ENCODE results near the gene ADAM19.

DNA sequence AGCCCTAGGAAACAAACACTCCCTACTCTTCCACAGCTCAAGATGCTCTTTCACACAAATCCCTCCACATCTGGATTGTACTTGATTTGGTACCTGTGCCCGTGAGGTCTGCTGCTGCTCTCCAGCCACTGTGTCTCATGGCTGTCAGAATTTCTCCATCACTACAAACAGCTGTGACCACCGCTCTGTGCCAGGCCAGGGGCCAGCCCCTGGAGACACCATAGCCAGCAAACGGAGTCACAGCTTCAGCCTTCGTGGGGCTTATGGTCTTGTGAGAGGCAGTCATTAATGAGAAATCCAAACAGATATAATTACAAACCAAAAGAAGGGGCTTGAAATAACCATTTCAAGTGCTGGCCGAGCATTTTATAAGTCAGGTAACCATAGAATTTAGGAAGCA, 43.6 kb downstream of the ADAM19 start:
- TF ChIP-seq, protein P1, sequence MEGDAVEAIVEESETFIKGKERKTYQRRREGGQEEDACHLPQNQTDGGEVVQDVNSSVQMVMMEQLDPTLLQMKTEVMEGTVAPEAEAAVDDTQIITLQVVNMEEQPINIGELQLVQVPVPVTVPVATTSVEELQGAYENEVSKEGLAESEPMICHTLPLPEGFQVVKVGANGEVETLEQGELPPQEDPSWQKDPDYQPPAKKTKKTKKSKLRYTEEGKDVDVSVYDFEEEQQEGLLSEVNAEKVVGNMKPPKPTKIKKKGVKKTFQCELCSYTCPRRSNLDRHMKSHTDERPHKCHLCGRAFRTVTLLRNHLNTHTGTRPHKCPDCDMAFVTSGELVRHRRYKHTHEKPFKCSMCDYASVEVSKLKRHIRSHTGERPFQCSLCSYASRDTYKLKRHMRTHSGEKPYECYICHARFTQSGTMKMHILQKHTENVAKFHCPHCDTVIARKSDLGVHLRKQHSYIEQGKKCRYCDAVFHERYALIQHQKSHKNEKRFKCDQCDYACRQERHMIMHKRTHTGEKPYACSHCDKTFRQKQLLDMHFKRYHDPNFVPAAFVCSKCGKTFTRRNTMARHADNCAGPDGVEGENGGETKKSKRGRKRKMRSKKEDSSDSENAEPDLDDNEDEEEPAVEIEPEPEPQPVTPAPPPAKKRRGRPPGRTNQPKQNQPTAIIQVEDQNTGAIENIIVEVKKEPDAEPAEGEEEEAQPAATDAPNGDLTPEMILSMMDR (IDR thresholded peaks at IDR 0.05; ENCODE audit: borderline replicate concordance, extremely low read depth, low read length, poor library complexity, severe bottlenecking) = no peak
- no peak for TF ChIP-seq EZH2 (IDR thresholded peaks at IDR 0.05; ENCODE audit: borderline replicate concordance, low read depth, low read length, severe bottlenecking)

All from DND-41 (cell line).